HepG2 (cell line): ENCODE results near the gene GRAMD1B. TPM values are rescaled to one million over a fixed set of nuclear protein-coding genes. Genes with fewer than 3 reads are reported as not detected.

Experiments
- ATAC-seq: fragments of 200-7000 bp; cut with Tn5 transposase; 3 replicates; pipeline ENCODE4 v1.9.1; 2020; ENCODE audit warnings: mild to moderate bottlenecking, moderate library complexity
- BruUV-seq: library from RNA; stranded (reverse); fragments of 400-500 nt; replicated peaks from 2 replicates; lab custom pipeline; 2021; lab: Mats Ljungman, UMichigan
- CTCF ChIA-PET: fragments of 300-600 bp; formaldehyde crosslinking; extraction: SDS; loops from one replicate; lab custom pipeline; 2021; ENCODE audit warnings: low total read pairs, inconsistent platforms, low intra/inter-chr PET ratio; lab: Yijun Ruan, JAX
- POLR2A ChIA-PET: fragments of 350-600 bp; sonication (Branson Sonifier 250); formaldehyde crosslinking; loops from one replicate; lab custom pipeline; 2020; ENCODE audit warnings: antibody characterized with exemption, inconsistent platforms; lab: Yijun Ruan, JAX
- DNase-seq: peaks from one replicate; pipeline ENCODE4 v3.0.0-alpha.2; 2015; ENCODE audit warnings: low spot score
- FAIRE-seq: peaks from 3 replicates; lab custom pipeline; 2011; peaks lifted over from hg19 to GRCh38; lab: Jason Lieb, UNC
- H2AFZ ChIP-seq: one replicate; pipeline ENCODE4 v1.6.1; 2011; ENCODE audit warnings: low read length, inconsistent platforms
- H3K27ac ChIP-seq: fragments of 300-600 bp; 3 replicates; pipeline ENCODE4 v1.8.0; 2011; ENCODE audit warnings: mixed run types, mild to moderate bottlenecking, mixed read lengths, low read length, inconsistent platforms; ENCODE audit not compliant: insufficient read depth; ENCODE audit errors: extremely low read length
- H3K27me3 ChIP-seq, 2 experiments: fragments of 200-600 bp in 1 of 2; 2 replicates in 1 of 2; 3 replicates in 1 of 2; pipeline versions ENCODE4 v1.6.0 to v1.8.0; 2011; ENCODE audit warnings: low read length in 2 of 2, mild to moderate bottlenecking in 2 of 2, moderate library complexity in 2 of 2, inconsistent platforms in 1 of 2; ENCODE audit not compliant: insufficient read depth in 2 of 2, control insufficient read depth in 1 of 2
- H3K36me3 ChIP-seq, 2 experiments: fragments of 200-600 bp in 1 of 2; replicated peaks in 1 of 2; 2 replicates in 1 of 2; 3 replicates in 1 of 2; pipeline versions ENCODE4 v1.5.1 to v1.8.0; 2011; ENCODE audit warnings: low read length in 2 of 2, inconsistent platforms in 1 of 2; ENCODE audit not compliant: insufficient read depth in 2 of 2, control insufficient read depth in 1 of 2
- H3K4me1 ChIP-seq: 2 replicates; pipeline ENCODE4 v1.5.1; 2012; ENCODE audit warnings: low read length, inconsistent platforms; ENCODE audit not compliant: insufficient read depth
- H3K4me2 ChIP-seq: 2 replicates; pipeline ENCODE4 v1.6.0; 2011; ENCODE audit warnings: low read depth, low read length, inconsistent platforms
- H3K4me3 ChIP-seq, 3 experiments: fragments of 200-600 bp in 1 of 3; sonication (generic), shearing (Covaris generic) in 1 of 3; replicated peaks in 1 of 3; 2 replicates each; pipeline ENCODE4 v1.5.1; 2011 to 2016; ENCODE audit warnings: low read length in 3 of 3, inconsistent platforms in 2 of 3, low read depth in 2 of 3, mild to moderate bottlenecking in 2 of 3, control low read depth in 1 of 3, mixed read lengths in 1 of 3; ENCODE audit not compliant: insufficient read depth in 1 of 3
- H3K79me2 ChIP-seq: one replicate; pipeline ENCODE4 v1.6.1; 2011; ENCODE audit warnings: low read length, inconsistent platforms; ENCODE audit not compliant: insufficient read depth
- H3K9ac ChIP-seq: 2 replicates; pipeline ENCODE4 v1.6.0; 2011; ENCODE audit warnings: mild to moderate bottlenecking, low read depth, low read length, inconsistent platforms; ENCODE audit not compliant: insufficient read depth
- H3K9me3 ChIP-seq: 2 replicates; pipeline ENCODE4 v1.5.1; 2012; ENCODE audit warnings: mild to moderate bottlenecking, low read length
- H4K20me1 ChIP-seq: 2 replicates; pipeline ENCODE4 v1.6.0; 2011; ENCODE audit warnings: inconsistent platforms, mild to moderate bottlenecking, low read length, moderate library complexity; ENCODE audit not compliant: insufficient read depth
- EHMT2 ChIP-seq: fragments of 200-600 bp; sonication (generic); IDR thresholded peaks from 2 replicates; pipeline ENCODE4 v1.7.0; 2017; ENCODE audit warnings: antibody characterized with exemption, low read depth, low read length, borderline replicate concordance
- MATR3 ChIP-seq: sonication (generic); formaldehyde crosslinking; IDR thresholded peaks from 2 replicates; pipeline ENCODE4 v1.4.0; 2020; ENCODE audit warnings: missing genetic modification reagents
- MEF2D ChIP-seq: sonication (generic); formaldehyde crosslinking; IDR thresholded peaks from 2 replicates; pipeline ENCODE4 v1.5.1; 2020; ENCODE audit warnings: mild to moderate bottlenecking, missing genetic modification reagents
- NFYC ChIP-seq: IDR thresholded peaks from 2 replicates; pipeline ENCODE4 v1.6.1; 2016; ENCODE audit warnings: missing genetic modification reagents, missing compliant biosample characterization
- POLR2A ChIP-seq, 2 experiments: IDR thresholded peaks; 2 replicates each; pipeline ENCODE4 v1.6.1; 2011; ENCODE audit warnings: low read depth in 2 of 2, low read length in 2 of 2, mild to moderate bottlenecking in 1 of 2, moderate library complexity in 1 of 2; ENCODE audit not compliant: insufficient read depth in 1 of 2
- RAD51 ChIP-seq: fragments of 450-650 bp; IDR thresholded peaks from 2 replicates; pipeline ENCODE4 v1.6.1; 2016; ENCODE audit warnings: borderline replicate concordance
- SAP130 ChIP-seq: IDR thresholded peaks from 2 replicates; pipeline ENCODE4 v1.6.1; 2016; ENCODE audit warnings: low read depth
- SYNCRIP ChIP-seq: fragments of 200-400 bp; formaldehyde crosslinking; IDR thresholded peaks from 2 replicates; pipeline ENCODE4 v1.6.1; 2018; ENCODE audit warnings: mild to moderate bottlenecking, low read depth, low read length; ENCODE audit not compliant: insufficient read depth
- ZFP36 ChIP-seq: fragments of 150-350 bp; IDR thresholded peaks from 2 replicates; pipeline ENCODE4 v1.6.1; 2018; ENCODE audit warnings: borderline replicate concordance, low read length, low read depth; ENCODE audit not compliant: partially characterized antibody
- ZKSCAN5 ChIP-seq: sonication (generic); formaldehyde crosslinking; IDR thresholded peaks from 2 replicates; pipeline ENCODE4 v1.5.1; 2020; ENCODE audit warnings: mild to moderate bottlenecking, missing genetic modification reagents
- ZNF367 ChIP-seq: sonication (generic); formaldehyde crosslinking; IDR thresholded peaks from 2 replicates; pipeline ENCODE4 v1.4.0; 2020; ENCODE audit warnings: missing genetic modification reagents, borderline replicate concordance
- ZNF580 ChIP-seq: IDR thresholded peaks from 2 replicates; pipeline ENCODE4 v1.6.1; 2016; ENCODE audit warnings: low read depth, borderline replicate concordance
- ZNF589 ChIP-seq: sonication (generic); formaldehyde crosslinking; conservative IDR thresholded peaks from 2 replicates; pipeline ENCODE4 v1.8.0; 2022; ENCODE audit warnings: mild to moderate bottlenecking, moderate library complexity, missing genetic modification reagents
- ZNF607 ChIP-seq: sonication (generic); formaldehyde crosslinking; IDR thresholded peaks from 2 replicates; pipeline ENCODE4 v1.5.1; 2020; ENCODE audit warnings: missing genetic modification reagents, mild to moderate bottlenecking, borderline replicate concordance
- ZNF878 ChIP-seq: sonication (generic); formaldehyde crosslinking; IDR thresholded peaks from 2 replicates; pipeline ENCODE4 v1.8.1; 2023; ENCODE audit warnings: mild to moderate bottlenecking, missing genetic modification reagents, moderate library complexity
- ZSCAN5A ChIP-seq: sonication (generic); formaldehyde crosslinking; IDR thresholded peaks from 2 replicates; pipeline ENCODE4 v1.8.0; 2022; ENCODE audit warnings: mild to moderate bottlenecking, missing genetic modification reagents, borderline replicate concordance
- WGBS: methylation state at CpG from one replicate; pipeline ENCODE4 v1.1.6; 2017; ENCODE audit warnings: low lambda C conversion rate; 5-methylcytosine and 5-hydroxymethylcytosine counted together
- in situ Hi-C: cut with HindIII; loops from 2 replicates; pipeline ENCODE4 v1.10.0; 2017; ENCODE audit warnings: low pct_unique_long_range_greater_than_20kb; ENCODE audit not compliant: extremely low pct_ligation_motif_present
- intact Hi-C: fragments of 100-400 bp; cut with micrococcal nuclease; formaldehyde crosslinking; loops from one replicate; pipeline ENCODE4 v1.10.0; 2022; ENCODE audit not compliant: unreplicated experiment
- polyA plus RNA-seq, 8 experiments: library from polyadenylated mRNA; depleted of rRNA in 3 of 8; stranded (reverse) in 7 of 8; unstranded in 1 of 8; fragments of >200 nt; fragmentation: Illumina TruSeq in 4 of 8; extraction: Trizol in 4 of 8; gene quantifications; 2 replicates each; pipeline versions ENCODE4 v1.2.1 to v1.2.3, GENCODE V29; 2011 to 2016; ENCODE audit warnings: low read depth in 4 of 8, missing spikeins in 1 of 8, mixed read lengths in 1 of 8; ENCODE audit not compliant: insufficient read depth in 1 of 8
- total RNA-seq, 5 experiments: library from RNA; depleted of rRNA; stranded (reverse); fragments of >200 nt; fragmentation: Illumina TruSeq; extraction: Trizol; gene quantifications; 2 replicates each; pipeline ENCODE4 v1.2.3, GENCODE V29; 2016; ENCODE audit warnings: low read depth in 1 of 5

The GRAMD1B gene
- total and polyA plus RNA-seq, 2 of the 13 experiments (the other 11 are each of a cell fraction or from before 2014, with no cell fraction given) = 0.12 TPM; not detected in 1

GRCh38 chr11:123510579-123510905 lies 80.5 kb downstream of the GRAMD1B start:
- FAIRE-seq (no peak), DNase-seq (no peak), ATAC-seq (no peak)
- BruUV-seq = no TSS peak
- Histone ChIP-seq H2AFZ (no peak overlapping the region), H3K79me2 (no peaks in the 10 kb centered on the region), H3K27me3 (no peaks in the 10 kb centered on the region; a peak in 1 of 5 replicates), H3K9ac (no peak overlapping the region), H3K4me1 (no peaks in the 10 kb centered on the region), H4K20me1 (no peaks in the 10 kb centered on the region), H3K4me2 (no peak overlapping the region), H3K4me3 (no peak overlapping the region), H3K36me3 (no peaks in the 10 kb centered on the region), H3K27ac (no peak overlapping the region), H3K9me3 (no peaks in the 10 kb centered on the region)
- intact Hi-C loops (no loop called here), in situ Hi-C loops (no loop called here)
- CTCF ChIA-PET = interaction anchor here (1.3 kb wide), 1 partner anchor 67 kb away, joined by 6 read pairs; no protein-coding TSS in a partner anchor
- no peak for TF ChIP-seq ZNF580
- TF ChIP-seq POLR2A (IDR thresholded peaks at IDR 0.05; ENCODE audit: insufficient read depth in 1 of 2, low read depth in 2 of 2, low read length in 2 of 2) = no peak
- TF ChIP-seq SYNCRIP = no peak
- no peak for TF ChIP-seq RAD51
- no peak for TF ChIP-seq ZNF607 (CRISPR knock-in tag)
- TF ChIP-seq ZKSCAN5 (CRISPR knock-in tag) = no peak
- 17% methylated on average over 1 of the region's 13 CpGs for WGBS
- POLR2A ChIA-PET = no interaction called here

- DNase-seq (peak; percentile 66), ATAC-seq (peak; percentile 98), FAIRE-seq (no peak)
- Histone ChIP-seq H3K4me2 (no peak overlapping the region), H3K4me3 (no peak overlapping the region), H3K36me3 (no peaks in the 10 kb centered on the region), H3K27ac (no peak overlapping the region), H2AFZ (no peak overlapping the region), H3K9ac (no peak overlapping the region), H3K9me3 (no peaks in the 10 kb centered on the region), H3K27me3 (no peaks in the 10 kb centered on the region; a peak in 1 of 5 replicates), H3K4me1 (no peaks in the 10 kb centered on the region), H3K79me2 (no peaks in the 10 kb centered on the region), H4K20me1 (no peaks in the 10 kb centered on the region)
- intact Hi-C loops (loop anchor here (1.0 kb wide), 1 partner anchor 66 kb away; no protein-coding TSS in a partner anchor), in situ Hi-C loops (no loop called here)
- 5% methylated on average over 14 of the region's 14 CpGs for WGBS
- no TSS peak for BruUV-seq
- POLR2A ChIA-PET = no interaction called here
- CTCF ChIA-PET = interaction anchor here (1.0 to 1.3 kb wide), 2 partner anchors 44 to 66 kb away, joined by 3 to 6 read pairs; no protein-coding TSS in a partner anchor
- TF ChIP-seq SAP130 (CRISPR knock-in tag) (no peak), ZNF367 (CRISPR knock-in tag) (no peak), ZFP36 (no peak), EHMT2 (no peak), ZNF589 (no peak), MEF2D (no peak), MATR3 (CRISPR knock-in tag) (no peak), ZNF878 (no peak), NFYC (CRISPR knock-in tag) (peak; percentile 23; the same call in 1 of the 2 replicates), ZSCAN5A (CRISPR knock-in tag) (no peak)
These were observed 81.2 kb downstream of the GRAMD1B start for GRCh38 chr11:123511037-123511870.
